GM23248 (cell line): ENCODE results near the gene CADM1.

Experiments
- EZH2 ChIP-seq: fragments of 200-600 bp; sonication (generic); IDR thresholded peaks from 2 replicates; pipeline ENCODE4 v1.6.1; 2018; ENCODE audit warnings: antibody characterized with exemption, mild to moderate bottlenecking; ENCODE audit not compliant: insufficient read depth, poor library complexity, severe bottlenecking
- EZH2phosphoT487 ChIP-seq: fragments of 200-600 bp; sonication (generic); IDR thresholded peaks from 2 replicates; pipeline ENCODE4 v1.6.1; 2018; ENCODE audit warnings: antibody characterized with exemption, moderate library complexity, mild to moderate bottlenecking, low read depth; ENCODE audit not compliant: insufficient read depth

- TF ChIP-seq EZH2phosphoT487: peak; percentile 90
- no peak for TF ChIP-seq EZH2
Measured at GRCh38 chr11:115201111-115201792, 303.0 kb downstream of the CADM1 start.
